HCEC 1CT (cell line): ENCODE measurements around the gene MAP1B.
A peak's percentile ranks its signal among the peaks of the same experiment; 100 is the strongest.
"Not testable (repeated sequence)": the region's sequence is repeated elsewhere in the genome, so short reads cannot be mapped to it uniquely, and the experiment has no call there.

Experiments
- DNase-seq: peaks from one replicate; pipeline ENCODE4 v3.0.0-alpha.2; 2017

Gene MAP1B

DNA sequence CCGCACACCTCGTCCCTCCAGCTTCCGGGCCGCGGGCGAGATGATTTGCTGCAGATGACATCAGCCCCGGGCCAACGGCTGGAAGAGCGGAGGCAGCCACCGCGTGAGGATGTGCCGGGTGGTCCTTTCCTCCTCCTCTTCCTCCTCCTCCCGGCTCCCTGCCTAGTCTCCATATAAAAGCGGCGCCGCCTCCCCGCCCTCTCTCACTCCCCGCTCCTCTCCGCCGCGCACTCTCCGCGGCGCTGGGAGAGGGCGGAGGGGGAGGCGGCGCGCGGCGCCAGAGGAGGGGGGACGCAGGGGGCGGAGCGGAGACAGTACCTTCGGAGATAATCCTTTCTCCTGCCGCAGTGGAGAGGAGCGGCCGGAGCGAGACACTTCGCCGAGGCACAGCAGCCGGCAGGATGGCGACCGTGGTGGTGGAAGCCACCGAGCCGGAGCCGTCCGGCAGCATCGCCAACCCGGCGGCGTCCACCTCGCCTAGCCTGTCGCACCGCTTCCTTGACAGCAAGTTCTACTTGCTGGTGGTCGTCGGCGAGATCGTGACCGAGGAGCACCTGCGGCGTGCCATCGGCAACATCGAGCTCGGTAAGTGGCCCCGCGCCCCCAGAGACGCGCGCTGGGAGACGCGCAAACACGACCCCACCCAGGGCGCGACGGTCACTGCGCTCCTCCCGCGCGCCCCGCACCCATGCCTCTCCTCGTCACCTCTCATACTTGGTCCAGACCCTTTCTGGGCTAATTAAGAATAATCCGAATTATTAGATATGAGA is at the start of gene MAP1B:
MAP1B (plus strand) TSS at position 345 of the 770 bp plus-strand sequence; CDS start at position 402, 57 bp downstream.
- peak; percentile 45 for DNase-seq

DNA sequence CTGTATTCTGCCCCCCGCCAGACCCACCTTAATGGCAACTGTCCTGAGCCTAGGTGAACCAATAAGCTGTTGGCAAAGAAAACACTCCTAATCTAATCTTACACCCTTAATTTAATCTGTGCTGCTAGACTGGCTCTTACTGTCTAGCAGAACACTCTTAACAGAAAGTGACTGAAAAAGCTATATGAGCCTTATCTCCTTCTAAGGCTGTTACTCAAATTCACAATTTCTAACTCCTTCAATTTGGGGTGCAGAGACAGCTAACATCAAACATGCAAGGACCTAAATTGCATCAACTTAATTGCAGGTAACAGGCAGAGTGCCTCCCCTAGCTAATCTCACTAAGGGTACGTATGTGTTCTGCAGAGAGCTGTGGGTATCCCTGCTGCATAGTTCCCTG is 49.5 kb upstream of the MAP1B start:
- DNase-seq: no peak

DNA sequence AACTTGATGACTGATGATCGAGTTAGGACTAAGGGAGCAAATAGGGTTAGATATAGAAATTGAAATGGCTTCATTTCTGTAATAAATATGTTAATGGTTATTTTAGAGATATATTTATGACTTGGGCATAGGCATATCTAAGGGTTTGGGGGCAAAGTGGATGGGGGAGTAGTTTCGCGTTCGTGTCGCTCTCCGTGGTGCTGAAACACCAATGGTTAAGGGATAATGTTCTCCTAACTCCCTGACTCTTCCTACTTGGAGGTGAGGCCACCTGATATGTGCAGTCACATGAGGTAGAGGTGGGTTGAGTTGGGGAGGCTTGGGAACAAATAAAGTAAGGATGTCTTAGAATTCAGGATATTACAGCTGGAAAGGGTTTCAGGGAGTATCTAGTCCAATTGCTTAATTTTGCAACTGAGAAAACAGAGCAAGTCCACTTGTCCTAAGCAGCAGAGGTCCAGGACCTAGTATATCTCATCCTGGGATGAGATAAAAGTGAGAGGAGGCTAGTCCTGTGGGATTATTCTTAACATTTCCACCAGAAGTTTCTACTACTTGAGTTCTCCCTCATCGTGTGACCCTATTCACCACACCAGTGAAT is 44.0 kb upstream of the MAP1B start:
- DNase-seq: no peak

DNA sequence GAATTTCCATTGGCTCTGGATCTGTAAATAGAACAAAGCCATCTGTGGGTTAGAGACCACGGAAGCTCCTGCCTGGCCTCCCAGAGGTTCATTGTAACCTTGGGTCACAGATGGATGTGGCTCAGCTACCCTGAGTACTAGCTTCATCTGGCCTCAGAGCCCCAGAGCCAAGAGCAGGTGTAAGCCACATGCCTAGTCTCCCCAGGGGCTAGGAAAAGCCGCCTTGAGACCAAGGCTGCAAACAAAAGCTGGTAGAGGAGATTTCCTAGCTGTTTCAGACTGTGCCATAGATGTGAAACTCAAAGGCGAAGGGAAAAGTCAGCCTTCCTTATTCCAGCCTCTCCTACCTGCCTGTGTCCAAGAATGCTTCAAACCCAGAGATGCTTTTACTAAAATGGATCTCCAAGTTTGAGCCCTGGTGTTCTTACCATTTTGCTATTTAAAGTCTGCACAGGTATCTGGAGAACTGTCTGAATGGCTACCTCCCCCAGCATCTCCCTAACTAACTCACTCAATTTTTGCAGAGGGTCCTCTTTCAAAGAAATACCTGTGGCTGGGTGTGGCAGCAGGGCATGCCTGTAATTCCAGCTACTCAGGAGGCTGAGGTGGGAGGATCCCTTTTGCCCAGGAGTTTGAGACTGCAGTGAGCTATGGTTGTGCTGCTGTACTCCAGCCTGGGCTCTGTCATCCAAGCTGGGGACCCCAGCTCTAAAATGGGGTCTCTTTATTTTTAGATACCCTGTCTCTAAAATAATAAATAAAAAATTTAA is 42.3 kb upstream of the MAP1B start:
- no peak for DNase-seq

DNA sequence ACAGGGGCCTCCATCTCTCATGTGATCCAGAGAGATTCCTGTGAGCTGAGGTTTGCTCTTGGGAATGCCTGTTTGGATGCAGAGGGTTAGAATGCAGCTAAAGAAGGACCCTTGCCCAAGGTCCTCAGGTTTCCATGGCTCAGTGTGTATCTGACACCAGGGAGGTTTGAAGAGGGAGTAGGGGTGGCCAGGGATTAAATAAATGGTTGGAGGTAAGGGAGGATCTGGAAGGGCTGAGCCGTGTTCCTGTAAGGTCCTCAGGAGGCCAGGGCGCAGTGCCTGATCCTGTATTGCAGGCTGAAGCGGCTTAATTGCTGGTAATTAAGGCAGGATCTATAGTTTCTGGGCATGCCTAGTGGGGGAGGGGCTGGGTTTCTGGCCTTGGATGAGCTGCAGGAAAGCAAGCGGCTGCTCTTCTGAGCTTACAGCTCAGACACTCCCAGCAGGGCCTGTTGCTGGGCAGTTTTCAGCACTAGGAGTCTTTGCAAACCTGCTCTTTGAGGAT is 41.5 kb upstream of the MAP1B start:
- no peak for DNase-seq

DNA sequence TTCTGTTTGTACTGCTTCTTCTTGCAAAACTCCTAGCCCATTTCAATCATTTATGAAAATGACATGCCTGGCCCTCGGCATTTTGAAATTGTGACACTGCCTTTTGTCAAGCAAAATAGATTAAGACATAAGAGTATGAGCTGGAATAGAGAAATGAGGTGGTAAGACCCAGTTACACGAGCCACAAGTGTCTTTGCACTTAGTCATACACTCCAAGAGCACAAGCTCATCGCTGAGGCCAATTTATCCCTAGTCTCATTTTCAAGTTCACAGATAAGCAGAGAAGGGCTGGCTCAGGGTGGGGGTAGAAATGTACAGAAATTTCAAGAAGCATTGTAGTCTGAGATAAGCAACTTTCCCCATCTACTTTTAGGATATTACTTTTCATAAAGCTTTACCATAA is 40.6 kb upstream of the MAP1B start:
- peak; percentile 88 for DNase-seq

DNA sequence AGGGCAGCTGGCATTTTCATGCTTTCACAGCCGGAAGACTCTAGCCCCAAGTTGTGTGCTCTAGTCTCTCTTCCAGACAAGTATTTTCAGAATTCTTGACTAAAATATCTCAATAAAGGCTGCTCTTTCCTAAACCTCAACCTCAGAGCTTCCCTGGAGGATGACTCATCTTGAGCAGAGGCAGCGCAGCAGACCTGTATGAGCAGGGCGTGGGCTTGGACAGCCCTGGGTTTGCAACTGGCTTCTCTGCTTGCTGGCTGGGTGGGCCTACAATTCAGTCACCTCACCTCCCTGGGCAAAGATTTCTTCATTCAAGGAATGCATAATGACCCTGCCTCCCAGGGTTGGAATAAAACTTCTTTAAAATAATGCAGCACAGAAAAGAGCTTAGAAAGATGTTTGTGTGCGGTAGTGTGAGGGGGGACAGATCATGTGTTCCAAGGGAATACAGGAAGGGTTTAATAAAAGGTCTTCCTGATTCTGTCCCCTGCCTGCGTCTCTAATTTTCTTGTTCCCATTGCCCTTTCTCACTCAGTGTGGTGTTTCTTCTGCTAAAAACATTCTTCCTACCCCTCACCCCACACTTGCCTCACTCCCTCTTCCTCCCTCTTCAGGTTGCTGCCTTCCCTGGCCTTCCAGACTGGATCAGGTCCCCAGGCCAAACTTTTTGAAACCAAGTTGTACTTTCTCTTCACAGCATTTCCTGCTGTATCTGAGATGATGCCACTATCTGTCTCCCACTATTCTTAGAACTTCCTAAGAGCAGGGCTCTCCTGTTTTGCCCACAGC is 39.4 kb upstream of the MAP1B start:
- peak; percentile 71 for DNase-seq

DNA sequence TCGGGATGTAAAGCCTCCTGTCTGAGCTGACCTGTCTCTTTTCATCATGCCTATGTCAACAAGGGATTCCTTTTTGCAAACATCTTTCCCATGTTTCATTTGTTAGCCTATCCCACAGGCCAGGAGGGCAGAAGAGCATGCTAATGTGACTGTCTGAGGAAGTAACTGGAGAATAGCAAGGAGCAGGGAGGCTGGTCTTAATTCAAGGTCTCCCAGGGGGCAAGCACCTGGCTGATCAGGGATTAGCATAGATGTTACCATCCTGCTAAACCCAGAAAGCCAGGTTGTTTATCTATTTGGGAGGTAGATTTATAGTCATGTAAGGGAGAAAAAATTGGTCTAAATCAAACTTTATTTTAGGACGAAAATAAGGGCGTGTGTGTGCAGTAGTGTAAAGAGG is 36.7 kb upstream of the MAP1B start:
- no peak for DNase-seq

DNA sequence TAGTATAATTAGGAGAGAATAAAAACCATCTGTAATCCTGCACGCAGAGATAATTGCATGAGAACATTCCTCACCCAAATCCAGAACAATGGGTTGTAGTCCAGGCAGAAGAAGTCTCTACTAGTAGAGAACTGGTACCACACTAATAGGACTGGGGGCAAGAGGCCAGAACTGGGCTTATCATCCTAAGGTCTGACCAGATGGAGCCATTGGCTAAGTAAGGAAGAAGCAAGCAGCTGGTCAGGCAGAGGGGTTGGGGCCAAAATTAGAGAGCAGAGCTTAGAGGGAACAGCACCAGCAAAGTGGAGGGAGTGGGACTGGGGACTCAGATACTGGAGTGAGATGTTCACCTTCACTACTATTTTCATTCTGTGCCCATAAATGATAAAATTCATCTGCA is 35.4 kb upstream of the MAP1B start:
- DNase-seq: no peak

DNA sequence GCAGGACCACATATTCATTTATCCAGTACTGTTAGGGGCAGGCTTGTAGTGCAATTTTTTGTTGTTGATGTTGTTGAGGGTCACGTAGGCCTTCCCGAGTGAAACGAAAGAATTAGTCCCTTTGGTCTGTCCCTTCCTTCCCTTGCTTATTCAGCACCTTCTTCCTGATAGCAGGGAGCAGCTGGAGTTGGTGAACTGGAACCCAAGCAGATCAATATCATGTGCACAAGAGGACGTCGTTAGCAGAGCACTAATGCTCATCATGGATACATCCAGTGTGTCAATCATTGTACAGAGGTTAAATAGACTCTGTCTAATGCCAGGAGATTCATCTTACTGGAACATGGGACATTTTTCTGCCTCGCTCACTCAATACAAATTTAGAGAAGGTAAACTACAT is 33.0 kb upstream of the MAP1B start:
- no peak for DNase-seq

DNA sequence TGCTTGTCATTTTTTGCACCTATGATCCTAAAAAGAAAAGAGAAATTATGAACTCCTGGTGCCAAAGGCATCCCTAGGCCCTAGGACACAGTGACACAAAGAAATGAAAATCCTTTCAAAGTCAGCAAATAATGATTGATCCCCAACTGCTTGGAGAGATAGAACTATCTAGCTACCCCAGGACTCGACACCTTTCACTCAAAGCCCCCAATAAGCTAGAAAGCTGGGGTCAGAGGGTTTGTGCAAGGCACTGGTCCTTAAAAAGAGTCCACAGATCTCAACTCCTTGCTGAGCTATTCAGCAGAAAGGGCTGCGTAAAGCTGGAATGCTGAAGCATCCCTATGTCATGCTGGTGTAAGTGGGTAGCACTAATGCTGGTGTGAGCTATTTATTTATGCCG is 31.8 kb upstream of the MAP1B start:
- DNase-seq: no peak

DNA sequence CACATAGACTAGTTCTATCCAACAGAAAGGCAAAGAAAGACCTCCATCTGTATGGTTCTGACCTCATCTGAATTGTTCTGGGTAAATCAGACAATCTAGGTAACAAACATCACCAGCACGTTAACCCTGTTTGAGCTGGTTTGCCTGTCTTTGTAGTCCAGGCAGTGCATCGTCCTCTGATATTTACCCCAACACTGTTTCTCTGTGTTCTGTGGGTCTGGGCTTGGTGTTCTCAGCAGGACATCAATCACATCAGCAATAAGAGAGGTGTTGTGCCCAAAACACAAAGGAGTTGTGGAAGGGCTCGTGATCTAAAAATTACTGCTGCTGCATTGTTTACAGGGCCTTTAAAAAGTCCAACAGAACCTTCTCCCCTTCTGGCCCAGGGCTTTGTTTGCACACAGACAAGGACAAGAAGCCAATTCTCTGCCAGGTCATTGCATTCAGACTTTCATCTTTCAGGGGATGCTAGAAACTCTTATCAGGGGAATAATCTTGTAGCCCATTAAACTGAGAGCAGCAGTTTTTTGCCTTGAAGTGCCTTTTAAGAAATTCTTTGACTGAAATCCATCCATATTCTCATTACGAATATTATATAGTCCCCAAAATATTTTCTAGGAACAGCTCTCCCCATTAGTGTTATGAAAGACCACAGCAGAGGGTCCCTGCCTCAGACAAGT is 30.5 kb upstream of the MAP1B start:
- DNase-seq: no peak

DNA sequence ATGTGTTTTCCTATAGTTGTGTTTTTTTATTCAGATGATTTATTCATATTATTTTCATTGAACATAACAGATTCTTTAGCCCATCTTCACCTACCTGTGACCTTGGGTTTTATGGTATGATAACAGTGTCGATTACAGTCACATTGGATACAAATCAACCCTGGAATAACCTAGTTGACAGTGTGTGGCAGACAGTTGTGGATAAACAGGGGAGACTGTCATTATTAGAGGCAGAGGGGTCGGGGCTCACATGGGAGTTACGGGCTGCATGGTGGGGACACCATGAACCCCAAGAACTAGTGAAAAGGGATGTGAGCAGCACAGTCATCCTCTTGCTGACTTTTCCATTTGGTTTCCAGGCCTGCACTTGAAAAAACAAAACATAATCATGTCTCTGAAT is 29.9 kb upstream of the MAP1B start:
- DNase-seq: no peak

DNA sequence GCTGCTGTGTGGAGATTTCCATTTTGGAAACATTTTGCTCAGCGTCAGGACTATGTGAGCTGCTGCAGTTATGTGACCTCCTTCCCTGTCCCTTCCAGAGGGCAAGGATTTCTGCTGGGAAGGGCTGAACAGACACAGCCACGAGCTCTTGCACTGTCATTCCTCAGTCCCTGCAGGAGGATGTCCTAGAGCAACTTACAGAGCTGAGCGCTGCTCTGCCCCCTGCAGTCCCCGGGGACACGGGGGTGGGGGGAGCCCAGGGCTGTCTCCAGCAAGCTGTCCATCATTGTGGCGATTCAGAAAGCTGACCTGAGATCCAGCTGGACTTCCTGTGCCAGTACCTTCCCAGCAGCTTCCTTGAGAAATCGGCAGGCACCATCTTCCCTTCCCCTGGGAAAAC is 28.0 kb upstream of the MAP1B start:
- DNase-seq: no peak

DNA sequence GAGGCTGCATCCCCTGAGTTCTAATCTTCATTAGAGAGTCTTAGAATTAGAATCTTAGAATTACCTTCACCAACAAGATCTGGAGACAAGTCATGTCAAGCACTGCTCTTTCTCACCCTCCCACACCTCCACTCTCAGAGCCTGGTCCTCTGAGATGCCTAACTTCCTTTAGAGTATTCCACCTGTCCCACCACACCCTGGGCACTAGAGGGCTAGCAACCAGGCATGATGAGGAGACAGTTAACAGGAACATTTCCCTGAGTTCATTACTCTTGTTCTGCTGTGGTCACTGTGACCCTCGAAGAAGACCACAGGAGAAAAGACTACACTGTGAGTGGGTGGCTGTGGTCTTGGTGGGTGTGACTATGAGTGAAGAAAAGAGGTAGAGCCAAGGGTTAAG is 25.2 kb upstream of the MAP1B start:
- DNase-seq: no peak

DNA sequence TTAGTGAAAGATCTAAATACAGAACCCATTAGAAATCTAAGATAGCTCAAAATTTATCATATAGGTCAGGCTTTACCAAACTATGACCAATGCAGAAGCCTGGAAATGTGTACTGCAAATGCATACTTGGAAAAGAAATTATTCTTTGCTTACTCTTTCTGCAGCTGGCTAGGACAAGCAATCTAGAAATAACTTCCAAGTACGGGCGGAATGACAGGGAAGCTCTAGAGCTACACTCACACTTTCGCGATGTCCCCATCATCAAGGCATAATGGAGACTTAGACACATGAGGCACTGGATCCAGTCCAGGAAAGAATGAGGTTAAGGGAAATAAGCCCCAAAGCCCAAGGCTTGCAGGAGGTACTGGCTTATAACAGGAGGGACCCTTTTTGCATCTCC is 22.4 kb upstream of the MAP1B start:
- DNase-seq: no peak

DNA sequence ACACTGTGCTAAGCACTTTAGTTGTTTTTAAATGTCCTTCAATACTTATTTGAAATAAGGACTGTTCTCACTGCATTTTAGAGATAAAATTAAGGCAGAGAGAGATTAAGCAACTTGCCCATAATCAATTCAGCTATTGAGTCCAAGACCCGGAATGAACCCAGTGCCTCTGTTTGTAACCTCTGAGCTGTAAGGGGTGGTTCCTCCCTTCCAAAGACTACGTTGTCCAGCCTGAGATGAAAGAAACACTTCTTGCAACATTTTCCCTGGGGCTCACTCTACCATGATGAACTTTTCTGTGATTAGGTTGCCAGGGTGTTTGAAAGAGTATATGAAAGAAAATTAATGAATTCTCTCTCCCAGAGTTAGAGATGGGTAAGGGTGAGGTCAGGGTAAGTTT is 22.0 kb upstream of the MAP1B start:
- no peak for DNase-seq

DNA sequence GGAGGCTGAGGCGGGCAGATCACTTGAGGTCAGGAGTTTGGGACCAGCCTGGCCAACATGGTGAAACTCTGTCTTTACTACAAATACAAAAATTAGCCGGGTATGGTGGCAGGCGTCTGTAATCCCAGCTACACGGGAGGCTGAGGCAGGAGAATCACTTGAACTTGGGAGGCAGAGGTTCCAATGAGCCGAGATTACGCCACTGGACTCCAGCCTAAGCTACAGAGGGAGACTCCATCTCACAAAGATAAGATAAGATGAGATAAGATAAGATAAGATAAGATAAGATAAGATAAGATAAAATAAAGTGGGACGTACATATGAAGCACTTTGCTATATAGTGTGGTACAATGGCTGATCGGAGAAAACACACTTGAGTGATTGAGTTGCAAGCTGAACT is 17.6 kb upstream of the MAP1B start:
- not testable (repeated sequence) for DNase-seq

DNA sequence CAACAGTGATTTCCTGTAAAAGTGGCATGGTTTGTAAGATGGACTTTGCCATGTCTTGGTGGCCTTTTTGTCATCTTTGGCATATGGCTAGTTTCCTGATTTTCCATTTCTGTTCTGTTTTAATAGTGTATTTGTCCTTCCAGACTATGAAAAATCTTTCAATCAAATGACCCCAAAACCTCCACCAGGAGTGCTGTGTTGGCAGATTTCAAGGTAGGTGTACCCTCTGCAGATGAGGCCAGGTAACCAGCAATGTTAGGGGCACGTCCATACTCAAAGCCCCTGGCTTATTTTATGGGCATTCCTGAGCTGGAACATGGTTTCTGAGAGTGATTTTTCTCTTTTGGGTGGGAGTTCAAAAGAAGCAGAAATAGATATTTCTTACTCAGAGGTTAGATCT is 15.2 kb upstream of the MAP1B start:
- DNase-seq: no peak

DNA sequence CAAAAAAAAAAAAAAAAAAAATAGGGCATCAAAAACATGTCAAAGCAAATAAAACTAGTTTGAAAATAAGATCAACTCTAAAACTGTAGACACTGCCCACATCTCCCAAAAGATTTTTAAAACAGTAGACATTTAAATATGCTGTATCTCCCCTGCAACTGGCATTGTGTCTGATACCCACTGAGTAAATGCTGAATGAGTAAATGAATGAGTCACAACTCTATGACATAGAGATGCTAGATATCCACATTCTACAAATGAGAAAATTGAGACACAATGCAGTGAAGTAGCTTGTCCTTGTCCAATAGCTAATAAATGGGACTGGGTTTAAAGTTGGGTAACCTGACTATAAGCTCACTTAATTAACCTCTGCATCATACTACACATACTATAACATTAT is 14.1 kb upstream of the MAP1B start:
- peak; percentile 50 for DNase-seq

DNA sequence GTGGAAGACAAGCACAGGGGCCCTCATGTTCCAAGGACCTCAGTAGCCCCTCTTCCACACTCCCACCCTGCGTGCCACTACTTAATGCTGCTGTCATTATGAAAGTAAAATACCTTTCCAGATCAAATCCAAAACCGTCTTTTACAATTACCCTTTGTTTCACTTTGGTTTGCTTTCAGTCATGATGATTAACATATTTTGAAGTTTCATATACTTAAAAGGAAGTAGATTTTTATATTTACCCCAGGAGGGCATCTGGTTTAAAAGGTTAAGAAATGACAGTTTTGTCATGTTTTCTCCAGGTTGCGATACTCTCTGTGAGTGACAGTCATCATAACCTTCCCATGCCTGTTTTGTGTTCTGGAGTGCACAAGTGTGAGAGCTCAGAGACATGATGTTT is 13.5 kb upstream of the MAP1B start:
- no peak for DNase-seq

DNA sequence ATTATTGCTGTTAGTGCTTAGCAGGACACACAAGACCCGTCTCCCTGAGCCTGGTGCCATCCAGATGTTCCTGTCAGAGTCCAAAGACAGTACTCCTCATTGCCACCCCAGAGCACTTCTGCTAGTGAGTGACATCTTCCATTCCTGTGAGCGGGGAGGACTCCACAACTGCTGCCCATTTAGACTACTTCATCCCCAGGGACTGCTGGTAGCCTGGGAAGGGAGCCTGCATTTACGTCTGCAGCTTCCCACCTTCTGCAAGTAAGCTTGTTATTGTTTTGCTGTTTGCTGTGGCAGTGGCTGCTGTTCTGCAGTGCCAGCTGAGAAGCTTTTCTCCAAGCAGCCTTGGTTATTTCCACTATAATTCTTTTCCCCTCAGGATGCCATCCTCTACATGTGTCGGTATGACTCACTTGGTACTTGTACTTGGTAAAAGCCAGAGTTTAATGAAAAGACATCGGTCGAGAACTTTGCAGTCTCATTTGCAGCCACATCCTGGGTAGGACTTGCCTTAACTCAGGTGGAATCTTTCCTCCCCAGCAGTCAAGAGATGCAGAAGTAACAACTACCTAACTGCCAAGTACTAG is 10.6 kb upstream of the MAP1B start:
- DNase-seq: no peak
